LNCaP clone FGC (cell line): ENCODE data around the gene CRX.

Experiments used
- DNase-seq: peaks from one replicate; pipeline ENCODE4 v3.0.0-alpha.2; 2011; ENCODE audit warnings: low read depth
- H3K4me3 ChIP-seq: 2 replicates; pipeline ENCODE4 v1.5.1; 2011; ENCODE audit warnings: mild to moderate bottlenecking, low read depth, low read length, control low read depth
- CTCF ChIP-seq: IDR thresholded peaks from 2 replicates; pipeline ENCODE4 v1.5.1; 2012; ENCODE audit warnings: mild to moderate bottlenecking; ENCODE audit not compliant: control insufficient read depth, insufficient read depth; ENCODE audit errors: extremely low read depth

CRX gene

GRCh38 chr19:47824396-47824795 is 2.7 kb downstream of the CRX start:
- H3K4me3 ChIP-seq, result no peak overlapping the region
- DNase-seq, result no peak
- TF ChIP-seq CTCF, result no peak

- H3K4me3 ChIP-seq, result no peak overlapping the region
- TF ChIP-seq CTCF, result no peak
- no peak for DNase-seq
These were observed 5.1 kb downstream of the CRX start for GRCh38 chr19:47826800-47827199.

- H3K4me3 ChIP-seq, result no peak overlapping the region
- no peak for TF ChIP-seq CTCF
- DNase-seq, result no peak
These were observed 11.0 kb downstream of the CRX start for GRCh38 chr19:47832723-47833122.

GRCh38 chr19:47836038-47836437 is 14.3 kb downstream of the CRX start:
- H3K4me3 ChIP-seq, result no peak overlapping the region
- no peak for DNase-seq
- TF ChIP-seq CTCF, result no peak

GRCh38 chr19:47839411-47839810 is 17.7 kb downstream of the CRX start:
- H3K4me3 ChIP-seq, result no peak overlapping the region
- no peak for DNase-seq
- no peak for TF ChIP-seq CTCF

- no peak overlapping the region for H3K4me3 ChIP-seq
- no peak for TF ChIP-seq CTCF
- no peak for DNase-seq
These were observed 18.2 kb downstream of the CRX start for GRCh38 chr19:47839913-47840312.

- TF ChIP-seq CTCF, result no peak
- DNase-seq, result no peak
- no peak overlapping the region for H3K4me3 ChIP-seq
These were observed 21.2 kb downstream of the CRX start for GRCh38 chr19:47842941-47843340.
